Right lobe of liver (tissue), 6 donors: ENCODE results near the gene HEXB. TPM values are rescaled to one million over a fixed set of nuclear protein-coding genes. Genes with fewer than 3 reads are reported as not detected.

Source experiments
- ATAC-seq, 4 donors: fragments of 200-7000 bp; cut with Tn5 transposase; one replicate each; pipeline ENCODE4 v1.9.1; 2020; ENCODE audit warnings: mild to moderate bottlenecking in 4 of 4, moderate library complexity in 4 of 4
- DNase-seq, 3 donors: peaks; one replicate each; pipeline ENCODE4 v3.0.0-alpha.2; 2020
- H3K27ac ChIP-seq, 3 donors: fragments of 200-600 bp; one replicate each; pipeline ENCODE4 v1.8.0; 2022
- H3K27me3 ChIP-seq, 2 donors: fragments of 200-600 bp; one replicate each; pipeline ENCODE4 v1.8.0; 2022
- H3K36me3 ChIP-seq, 4 donors: fragments of 200-600 bp; sonication (generic) in 1 of 4; one replicate each; pipeline versions ENCODE4 v1.5.1 to v1.8.0; 2017 to 2022; ENCODE audit warnings: control low read depth in 1 of 4
- H3K4me1 ChIP-seq, 4 donors: fragments of 200-600 bp; sonication (generic) in 1 of 4; one replicate each; pipeline versions ENCODE4 v1.5.1 to v1.8.0; 2017 to 2022; ENCODE audit warnings: control low read depth in 1 of 4
- H3K4me3 ChIP-seq, 3 donors: fragments of 200-600 bp; one replicate each; pipeline ENCODE4 v1.8.0; 2022
- H3K9me3 ChIP-seq, 4 donors: fragments of 200-600 bp; sonication (generic) in 1 of 4; one replicate each; pipeline versions ENCODE4 v1.5.1 to v1.8.0; 2017 to 2022; ENCODE audit warnings: control low read depth in 1 of 4
- CTCF ChIP-seq, 4 donors: fragments of 200-600 bp in 3 of 4; fragments of 450-650 bp in 1 of 4; IDR thresholded peaks; one replicate each; pipeline versions ENCODE4 v1.5.1 to v1.8.0; 2016 to 2022; ENCODE audit warnings: antibody characterized with exemption in 4 of 4, mild to moderate bottlenecking in 2 of 4
- POLR2A ChIP-seq: fragments of 450-650 bp; IDR thresholded peaks from one replicate; pipeline ENCODE4 v1.6.1; 2017; ENCODE audit warnings: antibody characterized with exemption, mild to moderate bottlenecking
- WGBS: methylation state at CpG from one replicate; pipeline ENCODE4 v1.1.6; 2018; ENCODE audit warnings: low coverage, low lambda C conversion rate; ENCODE audit not compliant: insufficient coverage; ENCODE audit errors: missing lambda C conversion rate; 5-methylcytosine and 5-hydroxymethylcytosine counted together
- intact Hi-C, 2 donors: fragments of 100-400 bp; cut with DNase I; formaldehyde crosslinking; loops; one replicate each; pipeline versions ENCODE4 v1.11.2 to v1.14.1; 2022
- total RNA-seq, 6 experiments: library from RNA; depleted of rRNA in 2 of 6; stranded (reverse); fragments of >200 nt in 2 of 6; fragmentation: NEBNext Ultra II Directional in 3 of 6; extraction: Animal tissue kit (Norgen Biotek cat#: 25700) in 3 of 6; gene quantifications; one replicate each; pipeline versions ENCODE4 v1.1.0 to v1.2.4, GENCODE V29; 2016 to 2023
- donor health status: DM: no; HTN: yes; CAD: no.
- donor health status: DM: no; HTN: no; CAD: no.
- donor health status: DM: no; HTN: no; CAD: no.
- donor health status: DM: no; HTN: yes; CAD: no.
- donor health status: DM: no; HTN: yes; CAD: no.

HEXB gene
- total RNA-seq, 6 experiments from 2014 or later: 67.8 to 174 (median 121) TPM

GRCh38 chr5:74667396-74667795 is 17.6 kb upstream of the HEXB start:
- no peak for DNase-seq
- 75% methylated on average over 4 of the region's 4 CpGs for WGBS
- ATAC-seq: peak in 1 of 4 donors; percentile 25
- H3K27ac ChIP-seq: no peak overlapping the region
- H3K4me1 ChIP-seq: no peaks in the 10 kb centered on the region
- intact Hi-C loops: no loop called here
- H3K4me3 ChIP-seq: no peak overlapping the region
- H3K9me3 ChIP-seq: no peaks in the 10 kb centered on the region
- H3K27me3 ChIP-seq: no peaks in the 10 kb centered on the region
- H3K36me3 ChIP-seq: no peaks in the 10 kb centered on the region
- TF ChIP-seq CTCF (IDR thresholded peaks at IDR 0.05): no peak
- no peak for TF ChIP-seq POLR2A

GRCh38 chr5:74669821-74670220 is 15.2 kb upstream of the HEXB start:
- intact Hi-C loops: no loop called here
- Histone ChIP-seq H3K36me3 (no peaks in the 10 kb centered on the region), H3K4me3 (no peak overlapping the region), H3K27ac (no peak overlapping the region), H3K4me1 (peaks cover 0 to 4% (median 0%) of the 10 kb centered on the region in 4 donors), H3K27me3 (no peaks in the 10 kb centered on the region), H3K9me3 (no peaks in the 10 kb centered on the region)
- TF ChIP-seq POLR2A: no peak
- no peak for TF ChIP-seq CTCF (IDR thresholded peaks at IDR 0.05)
- ATAC-seq: no peak
- WGBS: 73% methylated on average over 2 of the region's 2 CpGs
- no peak for DNase-seq

GRCh38 chr5:74670396-74671038 is 14.5 kb upstream of the HEXB start:
- H3K36me3 ChIP-seq: no peaks in the 10 kb centered on the region
- no peaks in the 10 kb centered on the region for H3K9me3 ChIP-seq
- H3K27ac ChIP-seq: no peak overlapping the region
- peaks cover 0 to 4% (median 0%) of the 10 kb centered on the region in 4 donors for H3K4me1 ChIP-seq
- intact Hi-C loops: no loop called here
- TF ChIP-seq CTCF (IDR thresholded peaks at IDR 0.05) (no peak), POLR2A (no peak)
- WGBS: 73% methylated on average over 5 of the region's 11 CpGs
- no peaks in the 10 kb centered on the region for H3K27me3 ChIP-seq
- no peak overlapping the region for H3K4me3 ChIP-seq
- no peak for DNase-seq
- no peak for ATAC-seq

GRCh38 chr5:74672215-74672877 is 12.7 kb upstream of the HEXB start:
- no peaks in the 10 kb centered on the region for H3K9me3 ChIP-seq
- no peaks in the 10 kb centered on the region for H3K36me3 ChIP-seq
- H3K27ac ChIP-seq: no peak overlapping the region
- TF ChIP-seq CTCF (IDR thresholded peaks at IDR 0.05) (no peak), POLR2A (no peak)
- no peaks in the 10 kb centered on the region for H3K27me3 ChIP-seq
- no peak for DNase-seq
- WGBS: 47% methylated on average over 4 of the region's 5 CpGs
- peaks cover 0 to 4% (median 0%) of the 10 kb centered on the region in 4 donors for H3K4me1 ChIP-seq
- ATAC-seq: no peak
- H3K4me3 ChIP-seq: no peak overlapping the region
- intact Hi-C loops: no loop called here
